ENCODE results near the gene TNRC18.

TNRC18 gene

DNA sequence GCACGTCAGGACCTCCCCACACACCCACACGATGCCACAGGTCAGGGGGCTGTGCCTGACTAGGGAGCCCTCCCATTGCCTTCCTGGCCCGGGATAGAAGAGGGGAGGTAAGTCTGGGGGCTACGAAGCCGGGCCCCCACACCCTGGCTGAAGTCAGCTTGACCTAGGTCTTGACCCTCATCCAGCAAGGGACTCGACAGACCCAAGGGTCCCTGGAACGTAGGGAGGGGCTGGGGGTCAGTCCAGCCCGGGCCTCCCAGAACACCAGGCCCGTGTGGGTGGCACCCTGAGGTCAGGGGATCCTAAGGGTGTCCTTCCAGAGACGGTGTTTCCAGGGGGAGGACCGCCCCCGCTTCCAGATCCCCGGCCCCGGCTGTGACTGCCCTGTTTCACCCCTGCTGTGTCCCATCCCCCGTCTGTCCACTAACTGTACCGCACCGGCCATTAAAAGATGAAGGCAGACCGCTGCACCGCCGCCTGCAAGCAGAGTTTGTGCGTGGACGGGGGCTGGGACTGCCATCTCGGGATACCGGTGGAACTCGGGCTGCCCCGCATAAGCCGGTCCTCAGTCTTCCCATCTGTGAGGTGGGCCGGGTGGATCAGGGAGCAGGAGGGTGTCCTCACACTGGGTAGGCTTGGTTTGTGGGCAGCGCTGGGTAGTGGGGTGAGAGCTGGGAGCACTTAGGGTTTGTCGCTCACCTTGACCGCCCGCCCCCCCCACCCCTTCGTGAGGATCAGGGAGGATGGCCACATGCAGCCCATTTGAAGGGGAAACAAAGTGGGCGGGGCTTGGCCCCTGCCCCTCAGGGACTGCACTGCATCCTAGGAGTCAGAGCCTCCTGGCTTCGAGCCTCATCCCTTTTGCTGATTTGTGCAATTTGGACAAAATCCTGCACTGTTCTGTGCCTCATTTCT lies 119.8 kb downstream of the TNRC18 start:
- H3K27ac ChIP-seq = no peak overlapping the region
- ChIA-PET POLR2A (ENCODE audit: low non-redundant PET) (no interaction called here), CTCF (no interaction called here)
- no peak for DNase-seq (ENCODE audit: low spot score)
- TF ChIP-seq, protein P1, sequence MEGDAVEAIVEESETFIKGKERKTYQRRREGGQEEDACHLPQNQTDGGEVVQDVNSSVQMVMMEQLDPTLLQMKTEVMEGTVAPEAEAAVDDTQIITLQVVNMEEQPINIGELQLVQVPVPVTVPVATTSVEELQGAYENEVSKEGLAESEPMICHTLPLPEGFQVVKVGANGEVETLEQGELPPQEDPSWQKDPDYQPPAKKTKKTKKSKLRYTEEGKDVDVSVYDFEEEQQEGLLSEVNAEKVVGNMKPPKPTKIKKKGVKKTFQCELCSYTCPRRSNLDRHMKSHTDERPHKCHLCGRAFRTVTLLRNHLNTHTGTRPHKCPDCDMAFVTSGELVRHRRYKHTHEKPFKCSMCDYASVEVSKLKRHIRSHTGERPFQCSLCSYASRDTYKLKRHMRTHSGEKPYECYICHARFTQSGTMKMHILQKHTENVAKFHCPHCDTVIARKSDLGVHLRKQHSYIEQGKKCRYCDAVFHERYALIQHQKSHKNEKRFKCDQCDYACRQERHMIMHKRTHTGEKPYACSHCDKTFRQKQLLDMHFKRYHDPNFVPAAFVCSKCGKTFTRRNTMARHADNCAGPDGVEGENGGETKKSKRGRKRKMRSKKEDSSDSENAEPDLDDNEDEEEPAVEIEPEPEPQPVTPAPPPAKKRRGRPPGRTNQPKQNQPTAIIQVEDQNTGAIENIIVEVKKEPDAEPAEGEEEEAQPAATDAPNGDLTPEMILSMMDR (conservative IDR thresholded peaks at IDR 0.05; ENCODE audit: low read depth) = no peak

- H3K27ac ChIP-seq = no peak overlapping the region
- TF ChIP-seq, protein P1 (conservative IDR thresholded peaks at IDR 0.05; ENCODE audit: low read depth) = no peak
- DNase-seq (ENCODE audit: low spot score) = no peak
- ChIA-PET CTCF (no interaction called here), POLR2A (ENCODE audit: low non-redundant PET) (no interaction called here)
These were observed 120.6 kb downstream of the TNRC18 start for GRCh38 chr7:5303061-5303460.

DNA sequence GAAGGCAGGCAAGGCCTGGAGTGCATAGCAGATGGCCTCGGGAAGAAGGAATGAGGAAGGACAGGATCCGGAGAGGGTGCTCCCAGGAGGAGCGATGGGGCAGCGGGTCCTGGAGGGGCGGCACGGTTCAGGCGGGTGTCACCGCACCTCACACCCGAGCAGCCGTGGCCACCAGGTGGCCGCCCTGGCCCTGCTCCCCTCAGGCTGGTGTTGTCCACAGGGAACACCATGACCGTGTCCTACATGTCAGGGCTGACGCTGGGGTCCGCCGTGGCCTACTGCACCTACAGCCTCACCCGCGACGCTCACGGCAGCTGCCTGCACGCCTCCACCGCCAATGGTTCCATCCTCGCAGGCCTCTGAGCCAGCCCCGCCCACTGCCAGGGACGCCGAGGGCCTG lies 121.1 kb downstream of the TNRC18 start:
- ChIA-PET CTCF (interaction anchor here (0.6 kb wide), 1 partner anchor 16 kb away, joined by 3 read pairs; no protein-coding TSS in a partner anchor), POLR2A (ENCODE audit: low non-redundant PET) (no interaction called here)
- no peak for DNase-seq (ENCODE audit: low spot score)
- no peak overlapping the region for H3K27ac ChIP-seq
- TF ChIP-seq, protein P1 (conservative IDR thresholded peaks at IDR 0.05; ENCODE audit: low read depth) = no peak

GRCh38 chr7:5300366-5300765 lies 123.3 kb downstream of the TNRC18 start:
- POLR2A ChIA-PET (ENCODE audit: low non-redundant PET) = no interaction called here
- no peak overlapping the region for H3K27ac ChIP-seq

DNA sequence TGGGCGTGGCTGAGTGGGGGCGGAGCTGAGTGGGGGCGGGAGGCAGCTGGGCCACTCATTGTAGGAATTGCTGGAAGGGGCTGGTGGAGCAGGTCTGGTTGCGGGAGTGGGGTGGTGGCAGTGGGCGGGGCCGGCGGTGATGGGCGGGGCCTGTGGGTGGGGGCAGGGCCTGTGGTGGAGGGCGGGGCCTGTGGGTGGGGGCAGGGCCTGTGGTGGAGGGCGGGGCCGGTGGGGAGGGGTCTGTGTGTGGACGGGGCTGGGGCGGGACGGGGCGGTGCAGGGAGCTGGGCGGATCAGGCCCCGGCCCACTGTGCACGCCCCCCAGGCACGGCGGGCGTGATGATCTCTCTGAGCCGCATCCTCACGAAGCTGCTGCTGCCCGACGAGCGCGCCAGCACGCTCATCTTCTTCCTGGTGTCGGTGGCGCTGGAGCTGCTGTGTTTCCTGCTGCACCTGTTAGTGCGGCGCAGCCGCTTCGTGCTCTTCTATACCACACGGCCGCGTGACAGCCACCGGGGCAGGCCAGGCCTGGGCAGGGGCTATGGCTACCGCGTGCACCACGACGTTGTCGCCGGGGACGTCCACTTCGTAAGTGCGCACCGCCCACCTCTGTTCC lies 126.9 kb downstream of the TNRC18 start:
- peak; percentile 45 for DNase-seq (ENCODE audit: low spot score)
- no peak overlapping the region for H3K27ac ChIP-seq
- TF ChIP-seq, protein P1 (conservative IDR thresholded peaks at IDR 0.05; ENCODE audit: low read depth) = no peak
- CTCF ChIA-PET = no interaction called here
- POLR2A ChIA-PET (ENCODE audit: low non-redundant PET) = no interaction called here

More at GRCh38 chr7:5300366-5300765, 123.3 kb downstream of the TNRC18 start:
- CTCF ChIA-PET = no interaction called here
- DNase-seq (ENCODE audit: low spot score) = no peak
- TF ChIP-seq, protein P1 (conservative IDR thresholded peaks at IDR 0.05; ENCODE audit: low read depth) = no peak

DNA sequence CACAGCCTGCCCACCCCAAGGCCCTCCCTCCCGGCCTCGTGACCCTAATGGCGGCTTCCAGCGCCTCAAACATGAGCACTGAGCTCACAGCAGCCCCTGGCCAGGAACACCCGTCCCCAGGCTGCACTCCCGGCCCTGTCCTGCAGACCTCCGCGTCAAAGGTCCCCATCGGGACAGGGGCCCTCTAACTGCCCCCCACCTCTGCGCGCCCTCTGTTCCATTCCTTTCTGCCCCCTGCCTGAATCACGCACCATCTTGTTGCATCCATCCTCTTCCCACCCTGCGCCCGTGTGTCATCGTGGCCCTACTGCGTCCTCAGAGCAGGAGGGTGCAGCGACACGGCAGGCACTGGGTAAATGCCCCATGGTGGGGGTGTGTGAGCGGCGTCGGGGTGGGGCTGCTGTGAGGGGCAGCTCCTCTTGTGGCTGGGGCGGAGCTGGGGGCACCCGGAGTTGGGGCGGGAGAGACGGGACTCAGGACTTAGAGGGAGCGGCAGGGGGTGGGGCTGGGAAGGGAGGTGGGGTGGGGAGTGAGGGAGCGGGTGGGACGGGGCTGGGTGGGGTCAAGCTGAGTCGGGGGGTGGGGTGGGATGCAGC lies 127.5 kb downstream of the TNRC18 start:
- no peak for DNase-seq (ENCODE audit: low spot score)
- POLR2A ChIA-PET (ENCODE audit: low non-redundant PET) = no interaction called here
- no peak overlapping the region for H3K27ac ChIP-seq
- TF ChIP-seq, protein P1 (conservative IDR thresholded peaks at IDR 0.05; ENCODE audit: low read depth) = no peak
- CTCF ChIA-PET = no interaction called here
